ENCODE results near the gene ITPR2. TPM values are rescaled to one million over a fixed set of nuclear protein-coding genes. Genes with fewer than 3 reads are reported as not detected.

Gene ITPR2
- total and polyA plus RNA-seq, 2 of the 8 experiments (the other 6 are each of a cell fraction or from before 2014, with no cell fraction given), result 4.1 to 48.3 TPM

- H2AK5ac ChIP-seq (ENCODE audit: low read depth, low read length), result no peak overlapping the region
- H3K23me2 ChIP-seq (ENCODE audit: low read depth, low read length), result no peaks in the 10 kb centered on the region
- no peak overlapping the region for H2BK5ac ChIP-seq (ENCODE audit: low read depth, low read length)
- no peak overlapping the region for H4K8ac ChIP-seq (ENCODE audit: extremely low read depth, insufficient read depth, low read length)
- H2BK20ac ChIP-seq (ENCODE audit: low read length), result no peak overlapping the region
- H2AFZ ChIP-seq (ENCODE audit: low read length), result no peak overlapping the region
- no peak overlapping the region for H2BK15ac ChIP-seq (ENCODE audit: low read length)
- no peak overlapping the region for H3K4me3 ChIP-seq (ENCODE audit: extremely low read depth in 1 of 4, insufficient read depth in 2 of 4, low read depth in 3 of 4, low read length in 4 of 4)
- H3K9ac ChIP-seq (replicated peaks in 1 of 4; ENCODE audit: extremely low read depth in 1 of 4, low read depth in 3 of 4, low read length in 3 of 4), result no peak overlapping the region
- peaks cover 0 to 2% (median 0%) of the 10 kb centered on the region in 4 experiments; a peak in 3 of 7 replicates for H3K4me1 ChIP-seq (replicated peaks in 1 of 4; ENCODE audit: control insufficient read depth in 3 of 4, insufficient read depth in 4 of 4, low read length in 3 of 4)
- no peak overlapping the region for H3K4me2 ChIP-seq (ENCODE audit: insufficient read depth in 1 of 2, low read depth in 2 of 2, low read length in 2 of 2)
- H2BK120ac ChIP-seq (replicated peaks; ENCODE audit: low read depth, low read length), result no peak overlapping the region
- H3K18ac ChIP-seq (ENCODE audit: extremely low read depth, low read length), result no peak overlapping the region
- no peaks in the 10 kb centered on the region for H3K79me2 ChIP-seq (ENCODE audit: control insufficient read depth in 1 of 2, insufficient read depth in 2 of 2, low read length in 2 of 2)
- H4K20me1 ChIP-seq (replicated peaks in 1 of 2; ENCODE audit: control insufficient read depth in 1 of 2, insufficient read depth in 2 of 2, low read length in 2 of 2), result no peaks in the 10 kb centered on the region
- DNase-seq (ENCODE audit: low read depth in 1 of 2, low spot score in 2 of 2) (no peak), FAIRE-seq (no peak)
- no peak overlapping the region for H4K5ac ChIP-seq (ENCODE audit: insufficient read length, low read depth, low read length)
- H3K79me1 ChIP-seq (ENCODE audit: low read depth, low read length), result no peaks in the 10 kb centered on the region
- no peak overlapping the region for H3K27ac ChIP-seq (ENCODE audit: low read depth, low read length)
- no peaks in the 10 kb centered on the region for H3K27me3 ChIP-seq (replicated peaks in 1 of 4; ENCODE audit: control insufficient read depth in 3 of 4, extremely low read depth in 1 of 4, insufficient read depth in 3 of 4, low read length in 3 of 4)
- ChIA-PET CTCF (ENCODE audit: partially characterized antibody) (no interaction called here), POLR2A (ENCODE audit: partially characterized antibody) (no interaction called here)
- 93% methylated on average over 2 of the region's 2 CpGs; no CpG with 5 or more reads in 1 of the 2 experiments for WGBS, 2 experiments (ENCODE audit: extremely low coverage in 1 of 2, insufficient coverage in 1 of 2, insufficient read length in 1 of 2, insufficient replicate concordance in 2 of 2, low coverage in 1 of 2, low lambda C conversion rate in 2 of 2, missing lambda C conversion rate in 1 of 2)
- no peak overlapping the region for H4K91ac ChIP-seq (replicated peaks; ENCODE audit: insufficient read length, low read length)
- H3K14ac ChIP-seq (ENCODE audit: insufficient read length), result no peak overlapping the region
- H2BK12ac ChIP-seq (ENCODE audit: low read depth, low read length), result no peak overlapping the region
- no peak overlapping the region for H3K4ac ChIP-seq (replicated peaks; ENCODE audit: insufficient read length, low read depth, low read length)
- no peak overlapping the region for H3K23ac ChIP-seq (ENCODE audit: insufficient read length)
- H3K9me3 ChIP-seq (ENCODE audit: insufficient read depth in 2 of 2, low read depth in 1 of 2, low read length in 1 of 2), result no peaks in the 10 kb centered on the region
- H3K56ac ChIP-seq (replicated peaks; ENCODE audit: insufficient read length, low read depth, low read length), result no peak overlapping the region
- no peaks in the 10 kb centered on the region for H3K36me3 ChIP-seq (ENCODE audit: control insufficient read depth in 2 of 4, insufficient read depth in 4 of 4, low read length in 3 of 4)
- no peak for TF ChIP-seq HDAC2 (IDR thresholded peaks at IDR 0.05; ENCODE audit: borderline replicate concordance in 1 of 2, low read depth in 2 of 2, low read length in 2 of 2)
- no peak for TF ChIP-seq CBX8 (IDR thresholded peaks at IDR 0.05; ENCODE audit: borderline replicate concordance, low read depth, low read length)
- no peak for TF ChIP-seq RXRA (IDR thresholded peaks at IDR 0.05; ENCODE audit: insufficient read depth, low read depth, low read length)
- no peak for TF ChIP-seq SUZ12 (IDR thresholded peaks at IDR 0.05; ENCODE audit: low read length)
- no peak for TF ChIP-seq KDM4A (IDR thresholded peaks at IDR 0.05; ENCODE audit: low read depth, low read length, severe bottlenecking)
- no peak for TF ChIP-seq TAF7 (optimal IDR thresholded peaks at IDR 0.05; ENCODE audit: borderline replicate concordance, low read depth, low read length)
Observed at GRCh38 chr12:26323673-26324072, 509.3 kb downstream of the ITPR2 start.
